Head of caudate nucleus (tissue), 42 donors: ENCODE data around the gene OR6N1.

Experiments used
- DNase-seq, 42 donors: peaks; one replicate each; pipeline versions ENCODE4 v3.0.0 to v3.0.0-alpha.2; 2020 to 2021; ENCODE audit warnings: mixed read lengths in 7 of 42
- intact Hi-C: fragments of 100-400 bp; cut with DNase I; formaldehyde crosslinking; loops from one replicate; pipeline ENCODE4 v1.15.0; 2022

OR6N1 gene

GRCh38 chr1:158771950-158772866, at the start of gene OR6N1:
Gene OR6N1 (minus strand): TSS chr1:158772195. CDS start chr1:158766682, 5,513 bp downstream.
- DNase-seq: no peak
- intact Hi-C loops: no loop called here

GRCh38 chr1:158821723-158822122, 49.7 kb upstream of the OR6N1 start:
- intact Hi-C loops: no loop called here
- DNase-seq: no peak

GRCh38 chr1:158819461-158820443, 47.8 kb upstream of the OR6N1 start:
- no peak for DNase-seq
- intact Hi-C loops: no loop called here

DNA sequence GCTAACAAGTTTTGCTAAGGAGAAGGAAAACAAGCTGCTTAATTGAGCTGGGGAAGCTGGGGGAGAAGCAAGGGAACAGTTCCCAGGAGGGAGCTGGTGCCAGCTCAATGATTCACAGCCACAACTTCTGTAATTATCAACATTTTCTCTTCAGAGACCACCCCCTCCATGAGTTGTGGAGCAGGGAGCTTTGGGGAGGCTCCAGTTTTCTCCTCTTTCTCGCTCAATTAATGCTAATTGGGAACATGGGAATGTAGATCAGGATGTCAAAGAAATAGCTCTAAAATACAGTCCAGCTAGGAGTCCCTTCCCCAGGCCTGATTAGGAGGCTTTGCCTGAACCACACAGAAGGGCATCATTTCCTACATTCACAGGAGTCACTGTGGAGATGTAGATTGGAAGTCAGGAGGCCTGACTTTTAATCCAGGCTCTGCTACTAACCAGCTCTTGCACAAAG, 47.0 kb upstream of the OR6N1 start:
- peak in 3 of 42 donors; percentile 11 to 39 (median 22) for DNase-seq
- intact Hi-C loops: no loop called here

GRCh38 chr1:158818560-158818959, 46.6 kb upstream of the OR6N1 start:
- no peak for DNase-seq

GRCh38 chr1:158814970-158815369, 43.0 kb upstream of the OR6N1 start:
- no peak for DNase-seq
- intact Hi-C loops: no loop called here

More at GRCh38 chr1:158818560-158818959, 46.6 kb upstream of the OR6N1 start:
- intact Hi-C loops: no loop called here

DNA sequence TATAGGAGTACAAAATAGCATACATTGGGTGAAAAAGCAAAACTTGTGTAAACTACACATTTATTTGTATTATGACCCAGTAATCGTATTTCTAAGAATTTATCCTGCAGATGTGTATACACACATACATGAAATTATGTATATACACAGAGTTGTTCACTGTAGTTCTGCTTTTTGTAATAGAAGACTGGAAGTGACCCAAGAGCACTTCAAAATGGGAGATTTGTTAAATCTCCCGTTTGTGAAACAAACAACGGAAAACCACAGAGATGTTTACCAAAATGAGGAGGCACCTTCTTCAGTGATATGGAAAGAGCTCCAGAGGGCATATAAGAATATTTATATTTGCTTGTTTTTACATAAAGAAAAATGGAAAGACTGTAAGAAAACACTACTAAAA, 41.2 kb upstream of the OR6N1 start:
- DNase-seq: no peak
- intact Hi-C loops: no loop called here

DNA sequence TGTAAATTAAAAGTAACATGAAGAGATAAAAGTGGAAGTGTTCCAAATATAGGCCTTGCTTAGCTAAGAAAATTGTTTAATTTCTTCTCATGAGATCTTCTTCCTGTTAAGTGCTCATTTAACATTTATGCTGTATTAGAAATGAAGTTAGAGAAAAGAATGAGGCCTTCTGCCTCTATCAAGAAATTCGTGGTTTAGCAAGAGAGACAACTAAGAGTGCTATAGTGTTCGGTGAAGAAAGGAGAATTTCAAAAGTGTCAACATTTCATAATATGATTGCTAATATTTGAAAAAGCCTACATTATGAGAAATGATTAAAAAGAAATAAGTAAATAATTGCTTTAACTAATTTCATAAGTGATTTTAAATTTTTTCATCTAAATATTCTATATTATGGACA, 40.3 kb upstream of the OR6N1 start:
- intact Hi-C loops: no loop called here
- no peak for DNase-seq

- DNase-seq: no peak
- intact Hi-C loops: no loop called here
These were observed 38.3 kb upstream of the OR6N1 start for GRCh38 chr1:158810311-158810710.

DNA sequence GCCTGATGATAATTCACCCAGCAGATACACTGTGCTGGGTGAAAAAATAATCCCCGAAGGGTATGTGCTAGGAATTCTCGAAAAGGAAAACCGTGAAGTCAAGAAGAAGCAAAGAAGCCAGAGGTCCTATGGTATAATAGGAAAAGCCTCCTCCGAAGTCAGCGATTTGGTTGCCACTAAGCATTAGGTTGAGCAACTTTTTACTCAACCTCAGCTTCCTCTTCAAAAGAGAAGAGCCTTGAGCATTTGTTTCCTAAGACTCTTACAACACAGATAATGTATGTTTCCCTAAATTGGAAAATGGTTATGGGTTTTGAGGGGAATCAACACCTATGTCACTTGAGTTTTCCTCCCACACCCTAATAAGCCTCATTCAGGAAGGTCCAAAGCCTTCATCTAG, 37.9 kb upstream of the OR6N1 start:
- peak in 1 of 42 donors; percentile 5 for DNase-seq
- intact Hi-C loops: no loop called here

DNA sequence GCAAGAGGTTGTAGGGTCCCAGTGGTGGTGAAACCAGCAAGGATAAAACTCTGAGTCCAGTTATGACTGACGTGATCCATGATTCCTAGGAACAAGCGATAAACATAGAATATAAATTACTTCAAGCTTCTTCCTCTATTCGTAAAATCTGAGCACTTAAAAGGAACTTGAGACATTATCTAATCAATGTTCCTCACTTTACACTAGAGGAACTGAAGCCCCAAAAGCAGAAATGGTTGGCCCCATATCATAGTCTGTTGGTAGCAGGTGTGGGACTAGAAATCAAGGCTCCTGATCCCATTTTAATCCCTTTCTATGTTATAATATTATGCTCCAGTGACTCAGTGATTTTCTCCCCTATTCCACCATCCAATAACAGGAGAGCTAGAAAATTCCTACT, 37.3 kb upstream of the OR6N1 start:
- intact Hi-C loops: no loop called here

GRCh38 chr1:158806916-158807536, 35.0 kb upstream of the OR6N1 start:
- intact Hi-C loops: no loop called here

More for the DNA sequence above, 37.3 kb upstream of the OR6N1 start:
- no peak for DNase-seq

DNA sequence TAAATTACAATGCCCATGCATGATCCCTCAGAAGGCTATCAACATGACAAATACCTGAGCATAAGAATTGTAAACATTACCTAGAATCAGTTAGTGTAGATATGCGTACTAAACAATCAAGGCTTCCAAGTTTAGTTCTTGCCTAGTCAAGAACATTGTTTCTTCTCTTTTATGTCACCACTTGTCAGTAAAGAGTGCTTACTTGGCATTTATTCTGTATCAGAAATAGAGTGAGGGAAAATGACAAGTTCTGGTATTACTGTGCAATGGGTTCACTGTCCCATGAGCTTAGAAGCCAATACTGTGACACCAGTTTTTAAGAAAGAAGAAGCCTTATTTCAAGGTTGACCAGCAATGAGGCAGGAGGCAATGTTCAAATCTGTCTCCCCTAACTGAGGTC, 31.7 kb upstream of the OR6N1 start:
- intact Hi-C loops: no loop called here
- no peak for DNase-seq

More at GRCh38 chr1:158806916-158807536, 35.0 kb upstream of the OR6N1 start:
- no peak for DNase-seq

GRCh38 chr1:158801396-158801795, 29.4 kb upstream of the OR6N1 start:
- no peak for DNase-seq
- intact Hi-C loops: no loop called here

GRCh38 chr1:158800526-158800925, 28.5 kb upstream of the OR6N1 start:
- intact Hi-C loops: no loop called here
- DNase-seq: no peak

- DNase-seq: no peak
- intact Hi-C loops: no loop called here
These were observed 27.7 kb upstream of the OR6N1 start for GRCh38 chr1:158799689-158800088.

DNA sequence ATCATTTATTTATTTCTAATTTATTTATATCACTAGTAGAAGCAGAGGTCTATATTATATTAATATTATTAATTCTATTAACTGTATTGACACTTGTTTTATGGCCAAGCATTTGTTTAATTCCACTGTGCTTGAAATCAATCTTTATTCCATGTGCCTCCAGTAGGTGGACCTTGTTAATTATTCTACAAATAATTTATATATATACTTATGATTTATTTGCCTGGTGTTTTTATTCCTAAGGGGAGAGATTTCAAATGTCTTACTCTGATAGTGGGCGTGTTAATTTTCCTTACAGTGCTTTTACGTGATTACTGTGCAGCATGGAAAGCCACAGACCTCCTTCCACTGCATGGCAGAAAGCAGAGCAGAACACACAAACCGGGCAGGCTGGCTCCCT, 26.5 kb upstream of the OR6N1 start:
- DNase-seq: no peak
- intact Hi-C loops: no loop called here

DNA sequence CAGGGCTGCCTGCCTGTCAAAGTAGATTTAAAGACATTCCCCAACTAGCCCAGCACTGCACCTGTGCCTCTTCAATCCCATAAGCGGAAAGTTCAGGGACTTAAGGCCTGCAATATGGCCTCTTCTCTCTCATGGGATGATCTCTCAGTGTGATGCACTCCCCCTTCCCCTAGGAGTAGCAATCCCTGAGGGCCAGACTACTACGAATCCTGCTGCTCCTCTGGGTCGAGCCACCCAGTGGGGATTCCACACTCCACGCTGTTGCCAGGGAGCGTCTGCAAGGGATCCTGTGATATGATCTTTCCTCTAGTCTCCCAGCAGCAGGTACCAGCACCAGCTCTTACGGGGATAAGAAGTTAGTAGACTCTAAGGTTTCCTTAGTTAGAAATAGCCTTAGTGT, 22.3 kb upstream of the OR6N1 start:
- DNase-seq: no peak
- intact Hi-C loops: no loop called here

- DNase-seq: no peak
- intact Hi-C loops: no loop called here
These were observed 21.6 kb upstream of the OR6N1 start for GRCh38 chr1:158793604-158794003.
